ENCODE results near the gene CNBP. TPM values are rescaled to one million over a fixed set of nuclear protein-coding genes. Genes with fewer than 3 reads are reported as not detected.

Gene CNBP
- total and polyA plus RNA-seq, 2 experiments from 2014 or later, result 348 to 444 TPM

Small RNAs within 50 kb of the gene (small RNA-seq; reads per million reads assigned to genes)
- not detected for gene RPS27P12 (ENCODE audit: low replicate concordance)

Other genes with a start within 250 kb of the CNBP start
- 1.6 and 2.1 TPM in 2 replicates for gene CFAP92, start 189.8 kb downstream of the CNBP start, total RNA-seq (2014; rRNA removed; shearing (Covaris generic))
- 1.7 and 2.3 TPM in 2 replicates for gene CFAP92, start 189.8 kb downstream of the CNBP start, polyA plus RNA-seq (2016; fragmentation: Nextera tagmentation; extraction: Ambion mirVana)
- gene EFCC1, start 182.6 kb downstream of the CNBP start, total RNA-seq (2014; rRNA removed; shearing (Covaris generic)), result 0.27 TPM in 1 of 2 replicates, not detected in the other
- gene EFCC1, start 182.6 kb downstream of the CNBP start, polyA plus RNA-seq (2016; fragmentation: Nextera tagmentation; extraction: Ambion mirVana), result 0.10 TPM in 1 of 2 replicates, not detected in the other
- not detected in 2 replicates for gene GP9, start 123.1 kb downstream of the CNBP start, total RNA-seq (2014; rRNA removed; shearing (Covaris generic))
- not detected in 2 replicates for gene GP9, start 123.1 kb downstream of the CNBP start, polyA plus RNA-seq (2016; fragmentation: Nextera tagmentation; extraction: Ambion mirVana)
- gene RAB43, start 62.1 kb downstream of the CNBP start, total RNA-seq (2014; rRNA removed; shearing (Covaris generic)), result 32.5 and 37.0 TPM in 2 replicates
- 5.7 and 7.3 TPM in 2 replicates for gene RAB43, start 62.1 kb downstream of the CNBP start, polyA plus RNA-seq (2016; fragmentation: Nextera tagmentation; extraction: Ambion mirVana)
- 10.0 and 11.3 TPM in 2 replicates for gene ISY1, start 22.8 kb downstream of the CNBP start, total RNA-seq (2014; rRNA removed; shearing (Covaris generic))
- 20.2 and 23.6 TPM in 2 replicates for gene ISY1, start 22.8 kb downstream of the CNBP start, polyA plus RNA-seq (2016; fragmentation: Nextera tagmentation; extraction: Ambion mirVana)
- gene COPG1, start 65.7 kb upstream of the CNBP start, total RNA-seq (2014; rRNA removed; shearing (Covaris generic)), result 91.7 and 106 TPM in 2 replicates
- gene COPG1, start 65.7 kb upstream of the CNBP start, polyA plus RNA-seq (2016; fragmentation: Nextera tagmentation; extraction: Ambion mirVana), result 50.0 and 51.5 TPM in 2 replicates
- gene HMCES, start 95.0 kb upstream of the CNBP start, total RNA-seq (2014; rRNA removed; shearing (Covaris generic)), result 44.5 and 45.6 TPM in 2 replicates
- 35.3 and 36.5 TPM in 2 replicates for gene HMCES, start 95.0 kb upstream of the CNBP start, polyA plus RNA-seq (2016; fragmentation: Nextera tagmentation; extraction: Ambion mirVana)
- 0.24 and 0.54 TPM in 2 replicates for gene EFCAB12, start 244.7 kb upstream of the CNBP start, total RNA-seq (2014; rRNA removed; shearing (Covaris generic))
- 0.17 and 0.65 TPM in 2 replicates for gene EFCAB12, start 244.7 kb upstream of the CNBP start, polyA plus RNA-seq (2016; fragmentation: Nextera tagmentation; extraction: Ambion mirVana)